Calu3 (cell line): ENCODE data around the gene JAK2. TPM values are rescaled to one million over a fixed set of nuclear protein-coding genes. Genes with fewer than 3 reads are reported as not detected.

Source experiments
- BruUV-seq: library from RNA; stranded (reverse); fragments of 400-500 nt; replicated peaks from 2 replicates; lab custom pipeline; 2021; lab: Mats Ljungman, UMichigan
- CTCF ChIA-PET: fragments of 300-600 bp; sonication (Branson Sonifier 250); formaldehyde crosslinking; loops from one replicate; lab custom pipeline; 2022; ENCODE audit warnings: antibody characterized with exemption; lab: Charles Lee
- DNase-seq: peaks from one replicate; pipeline ENCODE4 v3.0.0; 2022
- H3K27ac Mint-ChIP-seq: one replicate; pipeline ENCODE4 v1.8.0; 2022; ENCODE audit warnings: mixed read lengths; ENCODE audit not compliant: unreplicated experiment
- H3K27me3 Mint-ChIP-seq: one replicate; pipeline ENCODE4 v1.8.0; 2022; ENCODE audit warnings: mixed read lengths; ENCODE audit not compliant: unreplicated experiment
- H3K36me3 Mint-ChIP-seq: one replicate; pipeline ENCODE4 v1.8.0; 2022; ENCODE audit warnings: mild to moderate bottlenecking, moderate library complexity, mixed read lengths; ENCODE audit not compliant: insufficient read depth, unreplicated experiment
- H3K4me1 Mint-ChIP-seq: one replicate; pipeline ENCODE4 v1.8.0; 2022; ENCODE audit warnings: mild to moderate bottlenecking, low read depth, mixed read lengths; ENCODE audit not compliant: unreplicated experiment
- H3K4me3 Mint-ChIP-seq: one replicate; pipeline ENCODE4 v1.8.0; 2022; ENCODE audit warnings: mild to moderate bottlenecking, low read depth, moderate library complexity, mixed read lengths; ENCODE audit not compliant: unreplicated experiment
- H3K9me3 Mint-ChIP-seq: one replicate; pipeline ENCODE4 v1.8.0; 2022; ENCODE audit warnings: low read depth, mixed read lengths; ENCODE audit not compliant: unreplicated experiment
- CTCF ChIP-seq: fragments of 200-600 bp; IDR thresholded peaks from one replicate; pipeline ENCODE4 v1.8.0; 2022; ENCODE audit warnings: antibody characterized with exemption; ENCODE audit not compliant: unreplicated experiment
- intact Hi-C: fragments of 100-400 bp; cut with micrococcal nuclease; formaldehyde crosslinking; loops from one replicate; pipeline ENCODE4 v1.10.0; 2022; ENCODE audit not compliant: unreplicated experiment
- total RNA-seq: library from RNA; stranded (reverse); gene quantifications from 2 replicates; pipeline ENCODE4 v1.2.3, GENCODE V29; 2022

JAK2 gene
- total RNA-seq, 1 experiment from 2014 or later, result 6.3 TPM

GRCh38 chr9:5072871-5073270 is 87.8 kb downstream of the JAK2 start:
- no peak overlapping the region for H3K4me3 Mint-ChIP-seq
- intact Hi-C loops, result no loop called here
- no TSS peak for BruUV-seq
- TF ChIP-seq CTCF, result no peak
- no peaks in the 10 kb centered on the region for H3K36me3 Mint-ChIP-seq
- H3K4me1 Mint-ChIP-seq, result no peaks in the 10 kb centered on the region
- no peaks in the 10 kb centered on the region for H3K27me3 Mint-ChIP-seq
- CTCF ChIA-PET, result no interaction called here
- no peak for DNase-seq
- no peak overlapping the region for H3K27ac Mint-ChIP-seq
- H3K9me3 Mint-ChIP-seq, result no peaks in the 10 kb centered on the region

GRCh38 chr9:5073701-5074100 is 88.6 kb downstream of the JAK2 start:
- CTCF ChIA-PET, result no interaction called here
- DNase-seq, result no peak
- Mint-ChIP-seq H3K9me3 (no peaks in the 10 kb centered on the region), H3K4me1 (no peaks in the 10 kb centered on the region), H3K27me3 (no peaks in the 10 kb centered on the region), H3K4me3 (no peak overlapping the region), H3K27ac (no peak overlapping the region), H3K36me3 (no peaks in the 10 kb centered on the region)
- TF ChIP-seq CTCF, result no peak
- BruUV-seq, result no TSS peak
- intact Hi-C loops, result no loop called here

- intact Hi-C loops, result no loop called here
- Mint-ChIP-seq H3K27me3 (no peaks in the 10 kb centered on the region), H3K9me3 (no peaks in the 10 kb centered on the region), H3K4me1 (no peaks in the 10 kb centered on the region), H3K4me3 (no peak overlapping the region), H3K36me3 (no peaks in the 10 kb centered on the region), H3K27ac (no peak overlapping the region)
- BruUV-seq, result no TSS peak
- TF ChIP-seq CTCF, result no peak
- CTCF ChIA-PET, result no interaction called here
- no peak for DNase-seq
Observed at GRCh38 chr9:5085993-5086392, 100.9 kb downstream of the JAK2 start.

- no peak for DNase-seq
- Mint-ChIP-seq H3K27ac (no peak overlapping the region), H3K4me3 (no peak overlapping the region), H3K9me3 (no peaks in the 10 kb centered on the region), H3K36me3 (no peaks in the 10 kb centered on the region), H3K27me3 (no peaks in the 10 kb centered on the region), H3K4me1 (no peaks in the 10 kb centered on the region)
- intact Hi-C loops, result no loop called here
- TF ChIP-seq CTCF, result no peak
- no TSS peak for BruUV-seq
- CTCF ChIA-PET, result no interaction called here
Observed at GRCh38 chr9:5089737-5090136, 104.7 kb downstream of the JAK2 start.
